ENCODE data around the gene OGDHL. TPM values are rescaled to one million over a fixed set of nuclear protein-coding genes. Genes with fewer than 3 reads are reported as not detected.
"Not testable (repeated sequence)": the region's sequence is repeated elsewhere in the genome, so short reads cannot be mapped to it uniquely, and the experiment has no call there.

The OGDHL gene
- total and polyA plus RNA-seq, 5 donors: 3.6 to 12.1 (median 8.3) TPM

DNA sequence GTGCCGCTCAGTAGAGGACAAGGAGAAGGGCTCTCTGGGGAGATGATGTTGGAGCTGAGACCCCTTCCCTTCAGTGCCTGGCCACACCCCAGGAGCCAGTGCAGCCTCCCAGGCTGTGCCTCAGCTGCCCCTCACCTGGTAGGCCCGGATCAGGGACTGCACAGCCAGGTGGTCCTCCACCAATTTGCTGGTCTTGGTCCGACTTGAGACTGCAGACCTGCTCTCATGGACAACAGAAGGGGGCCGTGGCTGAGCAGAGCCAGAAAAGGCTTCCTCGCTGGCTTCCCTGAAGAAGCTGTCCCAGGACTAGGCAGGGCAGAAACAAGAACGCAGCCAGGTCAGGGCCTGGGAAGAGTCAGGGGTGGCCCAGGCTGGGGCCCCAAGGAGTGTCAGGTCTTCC lies 5.5 kb downstream of the OGDHL start:
- H3K4me1 ChIP-seq (ENCODE audit: control insufficient read depth, insufficient read depth, low read length): no peaks in the 10 kb centered on the region
- no peaks in the 10 kb centered on the region for H3K27me3 ChIP-seq (ENCODE audit: control insufficient read depth, insufficient read depth)
- H3K4me3 ChIP-seq (ENCODE audit: low read length): no peak overlapping the region
- ATAC-seq (no peak), DNase-seq (no peak)
- no peaks in the 10 kb centered on the region for H3K9me3 ChIP-seq (ENCODE audit: control insufficient read depth, low read length)
- WGBS: 86% methylated on average over 6 of the region's 6 CpGs
- no peak overlapping the region for H3K27ac ChIP-seq (ENCODE audit: low read length)
- intact Hi-C loops (cut with DNase I): no loop called here

- DNase-seq (no peak), ATAC-seq (no peak)
- Histone ChIP-seq H3K9me3 (ENCODE audit: control insufficient read depth, low read length) (no peaks in the 10 kb centered on the region), H3K4me3 (ENCODE audit: low read length) (no peak overlapping the region), H3K27ac (ENCODE audit: low read length) (no peak overlapping the region), H3K27me3 (ENCODE audit: control insufficient read depth, insufficient read depth) (no peaks in the 10 kb centered on the region), H3K4me1 (ENCODE audit: control insufficient read depth, insufficient read depth, low read length) (no peaks in the 10 kb centered on the region)
- 83% methylated on average over 3 of the region's 3 CpGs for WGBS
- intact Hi-C loops (cut with DNase I): no loop called here
Measured at GRCh38 chr10:49756031-49756430, 6.1 kb downstream of the OGDHL start.

DNA sequence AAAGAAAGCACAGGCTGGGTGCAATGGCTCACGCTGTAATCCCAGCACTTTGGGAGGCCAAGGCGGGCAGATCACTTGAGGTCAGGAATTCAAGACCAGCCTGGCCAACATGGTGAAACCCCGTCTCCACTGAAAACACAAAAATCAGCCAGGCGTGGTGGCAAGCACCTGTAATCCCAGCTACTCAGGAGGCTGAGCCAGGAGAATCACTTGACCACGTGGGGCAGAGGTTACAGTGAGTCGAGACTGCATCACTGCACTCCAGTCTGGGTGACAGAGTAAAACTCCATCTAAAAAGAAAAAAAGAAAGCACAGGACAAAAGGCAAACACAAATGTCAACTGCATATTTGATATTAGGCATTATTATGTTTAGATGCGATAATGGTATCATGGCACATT lies 7.2 kb downstream of the OGDHL start:
- H3K9me3 ChIP-seq (ENCODE audit: control insufficient read depth, low read length); intact Hi-C loops (cut with DNase I); ATAC-seq; H3K27me3 ChIP-seq (ENCODE audit: control insufficient read depth, insufficient read depth); H3K27ac ChIP-seq (ENCODE audit: low read length); H3K4me3 ChIP-seq (ENCODE audit: low read length); H3K4me1 ChIP-seq (ENCODE audit: control insufficient read depth, insufficient read depth, low read length); DNase-seq: not testable (repeated sequence)
- WGBS: 84% methylated on average over 7 of the region's 7 CpGs

DNA sequence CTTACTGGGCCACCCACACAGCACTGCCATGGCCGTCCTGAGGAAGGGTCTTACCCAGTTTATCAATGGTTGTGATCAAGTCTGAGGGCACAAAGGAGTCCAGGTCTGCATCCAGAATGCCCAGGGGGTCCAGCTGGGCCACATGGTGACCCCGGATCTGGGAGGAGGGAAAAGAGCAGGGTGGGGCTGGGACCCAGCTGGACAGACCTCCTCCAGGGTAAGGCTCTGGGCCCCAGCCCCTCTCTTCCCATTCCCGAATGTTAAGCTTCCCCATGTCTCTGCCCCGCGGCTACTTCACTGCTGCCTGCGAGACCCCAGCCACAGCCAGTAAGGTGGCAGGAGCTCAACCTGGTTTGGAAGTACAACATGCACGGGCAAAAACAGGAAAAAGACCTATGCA lies 9.5 kb downstream of the OGDHL start:
- H3K27ac ChIP-seq (ENCODE audit: low read length): no peak overlapping the region
- no peak for DNase-seq
- H3K4me1 ChIP-seq (ENCODE audit: control insufficient read depth, insufficient read depth, low read length): no peaks in the 10 kb centered on the region
- WGBS: 88% methylated on average over 7 of the region's 7 CpGs
- H3K27me3 ChIP-seq (ENCODE audit: control insufficient read depth, insufficient read depth): no peaks in the 10 kb centered on the region
- H3K9me3 ChIP-seq (ENCODE audit: control insufficient read depth, low read length): no peaks in the 10 kb centered on the region
- intact Hi-C loops (cut with DNase I): no loop called here
- no peak for ATAC-seq
- H3K4me3 ChIP-seq (ENCODE audit: low read length): no peak overlapping the region

- WGBS: 74% methylated on average over 20 of the region's 20 CpGs
- Histone ChIP-seq H3K4me1 (ENCODE audit: control insufficient read depth, insufficient read depth, low read length) (no peaks in the 10 kb centered on the region), H3K4me3 (ENCODE audit: low read length) (no peak overlapping the region), H3K9me3 (ENCODE audit: control insufficient read depth, low read length) (no peaks in the 10 kb centered on the region), H3K27ac (ENCODE audit: low read length) (no peak overlapping the region), H3K27me3 (ENCODE audit: control insufficient read depth, insufficient read depth) (no peaks in the 10 kb centered on the region)
- no peak for DNase-seq
- no peak for ATAC-seq
- intact Hi-C loops (cut with DNase I): no loop called here
Measured at GRCh38 chr10:49751636-49752510, 10.2 kb downstream of the OGDHL start.

DNA sequence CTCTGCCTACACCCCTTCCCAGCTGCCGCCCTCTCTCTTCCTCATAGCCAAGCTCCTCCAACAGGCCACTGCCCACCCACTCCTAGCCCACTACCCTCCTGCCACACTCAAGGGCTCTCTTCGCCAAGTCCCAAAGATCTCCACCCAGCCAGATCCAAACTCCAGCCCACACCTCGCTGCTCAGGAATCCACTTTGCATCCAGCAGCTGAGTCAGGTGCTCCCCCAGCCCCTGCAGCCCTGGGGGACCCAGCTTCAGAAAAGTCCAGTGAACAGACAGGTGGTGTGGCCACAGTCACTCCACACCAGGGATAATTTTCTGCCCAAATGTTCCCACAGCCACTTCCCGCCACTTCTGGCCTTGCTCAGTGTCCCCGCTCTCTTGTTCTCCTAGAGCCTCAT lies 10.9 kb downstream of the OGDHL start:
- Histone ChIP-seq H3K27me3 (ENCODE audit: control insufficient read depth, insufficient read depth) (no peaks in the 10 kb centered on the region), H3K27ac (ENCODE audit: low read length) (no peak overlapping the region), H3K9me3 (ENCODE audit: control insufficient read depth, low read length) (no peaks in the 10 kb centered on the region), H3K4me1 (ENCODE audit: control insufficient read depth, insufficient read depth, low read length) (no peaks in the 10 kb centered on the region), H3K4me3 (ENCODE audit: low read length) (no peak overlapping the region)
- no peak for DNase-seq
- ATAC-seq: no peak
- intact Hi-C loops (cut with DNase I): no loop called here
- WGBS: 89% methylated on average over 5 of the region's 5 CpGs

DNA sequence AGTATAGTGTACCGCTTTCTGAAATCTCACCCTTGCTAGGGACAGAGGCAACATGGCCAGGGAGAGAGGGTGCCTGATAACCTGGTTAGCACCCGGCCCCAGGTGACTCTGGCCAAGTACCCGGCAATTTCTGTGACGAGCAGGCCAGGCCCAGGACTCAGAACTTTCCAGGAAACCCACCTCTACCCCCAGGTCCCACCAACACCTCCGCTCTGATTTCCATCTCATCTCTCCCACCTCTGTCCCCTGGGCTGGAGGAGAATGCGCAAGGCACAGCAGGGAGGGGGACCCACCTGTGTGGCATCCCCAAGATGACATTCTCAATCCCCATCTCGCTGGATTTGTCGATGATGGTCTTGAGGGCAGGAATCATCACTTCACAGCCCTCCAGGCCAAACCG lies 11.6 kb downstream of the OGDHL start:
- Histone ChIP-seq H3K27me3 (ENCODE audit: control insufficient read depth, insufficient read depth) (no peaks in the 10 kb centered on the region), H3K4me3 (ENCODE audit: low read length) (no peak overlapping the region), H3K27ac (ENCODE audit: low read length) (no peak overlapping the region), H3K9me3 (ENCODE audit: control insufficient read depth, low read length) (no peaks in the 10 kb centered on the region), H3K4me1 (ENCODE audit: control insufficient read depth, insufficient read depth, low read length) (no peaks in the 10 kb centered on the region)
- DNase-seq (no peak), ATAC-seq (no peak)
- intact Hi-C loops (cut with DNase I): no loop called here
- 86% methylated on average over 9 of the region's 9 CpGs for WGBS

- 82% methylated on average over 20 of the region's 20 CpGs for WGBS
- intact Hi-C loops (cut with DNase I): no loop called here
- DNase-seq (no peak), ATAC-seq (no peak)
- H3K4me1 ChIP-seq (ENCODE audit: control insufficient read depth, insufficient read depth, low read length): no peaks in the 10 kb centered on the region
- no peaks in the 10 kb centered on the region for H3K27me3 ChIP-seq (ENCODE audit: control insufficient read depth, insufficient read depth)
- no peak overlapping the region for H3K4me3 ChIP-seq (ENCODE audit: low read length)
- H3K9me3 ChIP-seq (ENCODE audit: control insufficient read depth, low read length): no peaks in the 10 kb centered on the region
- no peak overlapping the region for H3K27ac ChIP-seq (ENCODE audit: low read length)
Measured at GRCh38 chr10:49749556-49750491, 12.3 kb downstream of the OGDHL start.

DNA sequence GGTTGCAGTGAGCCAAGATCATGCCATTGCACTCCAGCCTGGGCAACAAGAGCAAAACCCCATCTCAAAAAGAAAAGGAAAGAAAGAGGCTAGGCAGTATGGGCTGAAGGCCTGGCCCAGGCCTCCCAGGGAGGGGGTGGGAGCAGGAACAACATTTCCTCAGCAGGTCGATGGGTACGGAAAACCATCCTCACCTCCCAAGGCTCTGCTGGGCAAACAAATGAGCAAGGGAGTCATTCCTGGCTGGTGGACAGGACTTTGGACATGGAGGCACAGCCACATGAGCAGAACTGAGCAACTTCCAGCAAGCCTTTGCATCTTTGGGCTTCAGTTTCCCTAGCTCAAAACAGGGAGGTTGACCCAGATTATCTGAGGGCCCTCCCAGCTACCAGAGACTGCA lies 13.0 kb downstream of the OGDHL start:
- no peak for DNase-seq
- ATAC-seq: no peak
- Histone ChIP-seq H3K27me3 (ENCODE audit: control insufficient read depth, insufficient read depth) (no peaks in the 10 kb centered on the region), H3K9me3 (ENCODE audit: control insufficient read depth, low read length) (no peaks in the 10 kb centered on the region), H3K27ac (ENCODE audit: low read length) (no peak overlapping the region), H3K4me3 (ENCODE audit: low read length) (no peak overlapping the region), H3K4me1 (ENCODE audit: control insufficient read depth, insufficient read depth, low read length) (no peaks in the 10 kb centered on the region)
- intact Hi-C loops (cut with DNase I): no loop called here
- 87% methylated on average over 2 of the region's 2 CpGs for WGBS

GRCh38 chr10:49748006-49748405 lies 14.1 kb downstream of the OGDHL start:
- no peak overlapping the region for H3K4me3 ChIP-seq (ENCODE audit: low read length)
- 62% methylated on average over 10 of the region's 10 CpGs for WGBS
- DNase-seq (no peak), ATAC-seq (no peak)
- H3K27ac ChIP-seq (ENCODE audit: low read length): no peak overlapping the region
- H3K4me1 ChIP-seq (ENCODE audit: control insufficient read depth, insufficient read depth, low read length): no peaks in the 10 kb centered on the region
- H3K9me3 ChIP-seq (ENCODE audit: control insufficient read depth, low read length): no peaks in the 10 kb centered on the region
- no peaks in the 10 kb centered on the region for H3K27me3 ChIP-seq (ENCODE audit: control insufficient read depth, insufficient read depth)
- intact Hi-C loops (cut with DNase I): no loop called here

GRCh38 chr10:49747303-49747646 lies 14.8 kb downstream of the OGDHL start:
- 84% methylated on average over 4 of the region's 4 CpGs for WGBS
- DNase-seq: no peak
- no peaks in the 10 kb centered on the region for H3K27me3 ChIP-seq (ENCODE audit: control insufficient read depth, insufficient read depth)

More at GRCh38 chr10:49747303-49747646, 14.8 kb downstream of the OGDHL start:
- Histone ChIP-seq H3K4me3 (ENCODE audit: low read length) (no peak overlapping the region), H3K9me3 (ENCODE audit: control insufficient read depth, low read length) (no peaks in the 10 kb centered on the region), H3K4me1 (ENCODE audit: control insufficient read depth, insufficient read depth, low read length) (no peaks in the 10 kb centered on the region), H3K27ac (ENCODE audit: low read length) (no peak overlapping the region)
- intact Hi-C loops (cut with DNase I): no loop called here
- ATAC-seq: no peak
